HT-29 (cell line): ENCODE results near the gene MYCBP2. TPM values are rescaled to one million over a fixed set of nuclear protein-coding genes. Genes with fewer than 3 reads are reported as not detected.
"Not testable (repeated sequence)": the region's sequence is repeated elsewhere in the genome, so short reads cannot be mapped to it uniquely, and the experiment has no call there.

Experiments
- DNase-seq: peaks from one replicate; pipeline ENCODE4 v3.0.0-alpha.2; 2015; ENCODE audit warnings: low spot score
- total RNA-seq: library from RNA; depleted of rRNA; stranded (reverse); fragments of >200 nt; shearing (Covaris generic); gene quantifications from 2 replicates; pipeline ENCODE4 v1.2.3, GENCODE V29; 2014

MYCBP2 gene
- total RNA-seq, 1 experiment from 2014 or later = 54.9 TPM

DNA sequence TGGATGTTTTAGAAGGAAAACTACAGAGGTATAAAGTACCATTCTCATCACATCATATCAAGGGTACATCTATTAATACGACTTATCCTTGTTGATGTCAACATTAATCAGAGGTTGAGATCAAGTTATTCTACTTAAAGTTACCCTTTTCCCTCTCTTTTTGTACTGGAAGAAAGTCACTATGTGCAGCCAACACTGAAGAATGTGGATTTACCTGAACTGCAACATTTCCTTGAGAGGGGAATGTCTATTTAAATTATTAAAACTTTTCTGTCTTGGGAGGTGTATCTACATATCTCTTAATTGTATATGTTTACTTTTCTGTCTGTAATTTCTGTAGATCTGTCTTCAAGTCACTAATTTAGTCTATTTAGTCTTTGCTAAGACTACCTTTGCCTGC is 297.5 kb downstream of the MYCBP2 start:
- DNase-seq = no peak

- DNase-seq = no peak
These were observed 298.7 kb downstream of the MYCBP2 start for GRCh38 chr13:77028202-77028601.

GRCh38 chr13:77026861-77027621 is 299.9 kb downstream of the MYCBP2 start, which contains the start of gene FBXL3:
TSS of gene FBXL3 (minus strand) at chr13:77027159. CDS start at chr13:77021860, 5,299 bp downstream.
- DNase-seq = peak; percentile 83

DNA sequence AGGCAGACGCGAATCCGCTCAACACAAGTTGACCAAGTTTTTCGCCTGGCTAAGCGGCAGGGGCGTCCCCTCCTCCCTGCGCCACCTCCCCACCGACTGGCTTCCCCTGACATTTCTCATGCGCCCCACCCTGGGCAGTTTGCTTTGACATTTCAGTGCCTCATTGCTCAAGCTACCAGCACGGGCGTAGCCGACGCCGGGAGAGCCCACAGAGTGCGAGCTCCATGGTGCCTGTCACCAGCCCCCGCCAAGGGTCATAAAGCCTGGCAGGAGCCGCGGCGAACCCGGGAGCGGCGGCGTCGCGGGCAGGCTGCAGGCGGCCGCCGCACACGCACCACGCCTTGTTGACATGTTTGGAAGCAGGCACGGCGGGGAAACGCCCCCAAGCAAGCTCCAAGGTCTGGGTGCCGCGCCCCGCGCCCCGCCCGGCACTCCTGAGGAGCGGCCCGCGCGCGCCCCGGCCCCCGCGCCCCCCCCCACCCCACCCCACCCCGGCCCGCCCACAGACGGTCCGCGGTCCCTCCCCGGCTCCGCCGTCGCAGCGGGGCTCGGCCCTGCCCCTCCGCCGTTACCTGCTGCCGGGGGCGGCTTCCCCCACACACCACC is 300.5 kb downstream of the MYCBP2 start:
- DNase-seq = peak; percentile 86

DNA sequence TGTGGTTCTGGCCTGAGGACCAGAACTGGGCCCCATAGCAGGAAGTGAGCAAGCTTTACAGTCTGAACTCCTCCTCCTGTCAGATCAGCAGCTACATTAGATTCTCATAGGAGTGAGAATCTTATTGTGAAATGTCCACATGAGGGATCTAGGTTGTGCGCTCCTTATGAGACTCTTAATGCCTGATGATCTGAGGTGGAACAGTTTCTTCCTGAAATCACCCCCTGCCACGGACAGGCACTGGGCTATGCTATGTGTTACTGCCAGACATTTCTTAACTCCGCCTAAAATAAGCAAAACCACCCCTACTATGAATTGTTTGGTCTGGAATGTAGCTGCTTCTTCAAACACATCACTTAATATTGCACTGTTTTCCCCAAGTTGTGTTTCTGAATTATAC is 304.6 kb downstream of the MYCBP2 start:
- DNase-seq = no peak

- no peak for DNase-seq
These were observed 307.1 kb downstream of the MYCBP2 start for GRCh38 chr13:77019756-77020155.

GRCh38 chr13:77016888-77017623 is 309.8 kb downstream of the MYCBP2 start:
- no peak for DNase-seq

- no peak for DNase-seq
These were observed 310.6 kb downstream of the MYCBP2 start for GRCh38 chr13:77016251-77016812.

DNA sequence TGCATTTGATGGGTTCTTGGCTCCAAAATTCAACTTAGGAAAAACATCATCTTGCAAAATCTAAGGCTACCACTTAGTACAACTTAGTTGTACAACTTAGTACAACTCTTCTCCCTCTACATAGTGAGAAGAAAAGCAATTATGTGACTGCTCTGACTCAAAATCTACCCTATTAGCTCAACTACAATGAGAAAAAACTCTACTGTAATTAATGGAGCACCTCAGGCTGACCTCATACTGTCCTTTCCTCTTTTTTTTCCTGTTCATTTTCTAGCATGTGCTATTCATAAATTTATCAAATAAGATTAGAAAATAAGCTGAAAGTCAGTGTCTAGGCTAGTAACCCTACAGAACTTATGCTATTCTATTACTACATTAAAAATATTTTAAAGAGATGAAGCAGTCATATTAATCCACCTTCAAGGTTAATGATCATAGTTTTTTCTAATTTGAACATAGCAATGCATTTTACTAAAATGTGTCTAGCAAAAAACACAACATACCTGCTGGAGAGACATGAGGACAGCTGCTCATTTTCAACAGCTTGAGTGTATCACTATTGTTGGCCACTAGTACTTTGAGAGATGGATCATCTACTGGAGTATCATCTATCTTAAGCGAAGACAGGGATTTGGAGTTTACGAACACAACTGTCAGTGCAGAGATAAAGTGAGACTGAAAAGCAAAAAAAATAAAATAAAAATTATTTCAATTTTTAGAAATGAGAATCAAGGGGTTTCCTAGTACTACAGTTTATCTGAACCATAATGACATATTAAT is 311.8 kb downstream of the MYCBP2 start:
- DNase-seq = no peak

- no peak for DNase-seq
These were observed 312.9 kb downstream of the MYCBP2 start for GRCh38 chr13:77013853-77014542.

- DNase-seq = not testable (repeated sequence)
These were observed 317.2 kb downstream of the MYCBP2 start for GRCh38 chr13:77009719-77010118.

DNA sequence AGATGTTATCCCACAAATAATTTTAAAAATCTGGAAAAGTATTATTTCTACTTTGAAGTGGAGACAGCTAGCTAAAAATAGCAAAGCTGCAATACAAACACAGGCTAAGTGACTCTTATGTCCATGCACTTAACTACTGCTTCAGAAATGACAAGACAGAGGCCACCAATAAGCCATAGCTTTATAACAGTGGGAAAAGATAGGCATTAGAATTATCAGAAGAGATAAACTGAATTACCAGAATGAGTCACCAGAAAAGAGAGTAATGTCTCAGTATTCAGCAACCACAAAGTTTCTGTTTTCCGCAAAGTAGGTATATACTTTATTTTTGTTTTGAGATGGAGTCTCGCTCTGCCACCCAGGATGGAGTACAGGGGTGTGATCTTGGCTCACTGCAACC is 317.9 kb downstream of the MYCBP2 start:
- DNase-seq = no peak

DNA sequence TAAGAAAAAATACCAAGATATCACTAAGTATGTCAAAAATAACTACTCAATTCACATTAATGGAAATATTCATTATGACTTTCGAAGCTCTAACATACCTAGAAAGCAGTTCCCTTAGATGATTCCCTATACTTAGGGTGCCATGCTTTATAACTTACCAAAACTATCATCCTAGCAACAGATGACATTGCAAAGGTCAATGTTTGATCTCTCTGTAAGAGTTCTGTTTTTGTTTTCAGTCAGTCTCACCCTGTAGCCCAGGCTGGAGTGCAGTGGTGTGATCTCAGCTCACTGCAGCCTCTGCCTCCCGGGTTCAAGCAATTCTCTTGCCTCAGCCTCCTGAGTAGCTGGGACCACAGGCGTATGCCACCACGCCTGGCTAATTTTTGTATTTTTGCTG is 318.6 kb downstream of the MYCBP2 start:
- DNase-seq = not testable (repeated sequence)

GRCh38 chr13:77002590-77003190 is 324.2 kb downstream of the MYCBP2 start:
- peak; percentile 49 for DNase-seq

GRCh38 chr13:77001963-77002587 is 324.8 kb downstream of the MYCBP2 start:
- no peak for DNase-seq

GRCh38 chr13:77001540-77001939 is 325.4 kb downstream of the MYCBP2 start:
- no peak for DNase-seq

- no peak for DNase-seq
These were observed 326.4 kb downstream of the MYCBP2 start for GRCh38 chr13:77000475-77000874.
